HG02852 (cell line): Measurements from ENCODE around the gene ZBTB44.
"Not testable (repeated sequence)": the region's sequence is repeated elsewhere in the genome, so short reads cannot be mapped to it uniquely, and the experiment has no call there.

ENCODE experiments used
- ATAC-seq: cut with Tn5 transposase; IDR thresholded peaks from one replicate; pipeline ENCODE4 v1.9.1; 2021; ENCODE audit warnings: mild to moderate bottlenecking, moderate library complexity; ENCODE audit not compliant: unreplicated experiment

The ZBTB44 gene

DNA sequence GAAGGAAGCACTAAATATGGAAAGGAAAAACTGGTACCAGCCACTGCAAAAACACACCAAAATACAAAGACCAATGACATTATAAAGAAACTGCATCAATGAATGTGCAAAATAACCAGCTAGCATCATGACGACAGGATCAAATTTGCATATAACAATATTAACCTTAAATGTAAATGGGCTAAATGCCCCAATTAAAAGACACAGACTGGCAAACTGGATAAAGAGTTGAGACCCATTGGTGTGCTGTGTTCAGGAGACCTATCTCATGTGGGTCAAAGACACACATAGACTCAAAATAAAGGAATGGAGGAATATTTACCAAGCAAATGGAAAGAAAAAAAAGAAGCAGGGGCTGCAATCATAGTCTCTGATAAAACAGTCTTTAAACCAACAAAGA is 63.0 kb downstream of the ZBTB44 start:
- ATAC-seq, result not testable (repeated sequence)

GRCh38 chr11:130249929-130250328 is 64.8 kb downstream of the ZBTB44 start:
- ATAC-seq, result not testable (repeated sequence)

DNA sequence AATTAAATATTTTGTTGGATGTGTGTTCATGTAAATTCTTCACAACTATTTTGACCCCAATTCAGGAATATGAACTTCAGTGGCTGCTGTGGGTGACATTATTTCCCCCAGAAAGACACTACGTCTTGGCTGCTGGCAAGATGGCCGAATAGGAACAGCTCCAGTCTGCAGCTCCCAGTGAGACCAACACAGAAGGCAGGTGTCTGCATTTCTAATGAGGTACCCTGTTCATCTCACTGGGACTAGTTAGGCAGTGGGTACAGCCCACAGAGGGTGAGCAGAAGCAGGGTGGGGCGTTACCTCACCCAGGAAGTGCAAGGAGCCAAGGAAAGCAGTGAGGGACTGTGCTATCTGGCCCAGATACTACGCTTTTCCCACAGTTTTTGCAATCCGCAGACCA is 65.3 kb downstream of the ZBTB44 start:
- no peak for ATAC-seq

DNA sequence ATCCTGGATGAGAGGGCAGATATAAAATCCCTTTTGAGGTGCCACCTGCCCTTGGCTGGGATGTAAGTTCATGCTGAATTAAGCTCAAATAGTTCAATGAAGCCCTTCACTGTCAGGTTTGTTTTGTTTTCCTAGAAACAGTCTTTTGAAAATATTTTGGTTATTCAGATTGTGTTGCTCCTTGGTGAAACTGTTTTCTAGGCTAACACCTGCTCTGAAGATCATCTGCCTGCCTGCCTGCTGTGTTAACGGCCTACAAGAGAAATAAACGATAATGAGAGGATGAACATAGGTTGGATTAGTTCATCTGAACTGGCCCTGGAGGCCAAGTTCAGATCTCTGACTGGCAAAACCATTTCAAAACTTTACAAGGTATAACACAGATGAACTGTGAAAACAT is 67.4 kb downstream of the ZBTB44 start:
- ATAC-seq, result no peak

DNA sequence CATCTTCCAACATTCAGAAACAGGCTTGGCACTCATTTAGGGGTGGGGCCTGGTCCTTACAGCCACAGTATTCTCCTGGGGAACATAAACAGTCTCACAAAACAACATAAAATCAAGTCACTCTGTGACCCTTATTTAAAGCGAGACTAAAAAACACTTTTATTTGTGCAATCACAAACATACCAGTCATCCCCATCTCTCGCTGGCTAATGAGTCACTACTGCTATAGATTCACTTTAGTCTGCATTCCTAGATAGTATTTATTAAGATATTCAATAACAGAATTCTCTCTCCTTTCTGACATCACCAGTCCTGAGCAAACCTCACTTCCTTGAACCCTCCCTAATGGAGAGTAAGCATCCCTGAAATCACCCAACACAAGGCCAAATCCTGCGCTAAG is 68.0 kb downstream of the ZBTB44 start:
- no peak for ATAC-seq

DNA sequence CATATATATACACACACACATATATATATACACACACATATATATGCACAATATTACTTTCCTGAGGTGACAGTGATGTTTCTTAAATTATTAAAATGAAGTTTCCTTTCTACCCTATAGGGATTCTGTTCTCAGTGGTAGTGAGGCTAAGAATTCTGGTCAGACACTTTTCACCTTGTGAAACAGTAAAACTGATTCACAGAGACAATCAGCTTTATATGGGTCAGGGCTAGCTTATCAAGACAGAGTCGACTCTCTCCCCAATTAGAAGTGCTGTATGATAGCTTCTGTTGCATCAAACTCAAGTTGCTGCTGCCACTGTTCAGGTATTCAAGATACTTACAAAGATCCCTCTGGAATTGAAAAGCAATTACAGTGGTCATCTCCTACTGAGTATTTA is 68.4 kb downstream of the ZBTB44 start:
- no peak for ATAC-seq

DNA sequence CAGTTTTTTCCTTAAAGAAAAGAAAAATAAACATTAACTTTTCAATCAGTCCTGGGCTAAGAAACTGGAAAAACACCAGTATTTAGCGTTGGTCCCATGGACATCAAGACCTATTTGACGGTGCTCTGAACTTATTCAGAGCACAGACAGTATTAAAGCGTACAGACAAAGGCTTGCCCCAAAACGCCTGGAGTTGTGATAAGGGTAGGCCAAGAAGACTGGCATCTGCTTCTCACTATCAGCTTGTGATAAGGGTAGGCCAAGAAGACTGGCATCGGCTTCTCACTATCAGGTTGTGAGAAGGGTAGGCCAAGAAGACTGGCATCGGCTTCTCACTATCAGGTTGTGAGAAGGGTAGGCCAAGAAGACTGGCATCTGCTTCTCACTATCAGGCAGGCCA is 69.3 kb downstream of the ZBTB44 start:
- ATAC-seq, result not testable (repeated sequence)

- ATAC-seq, result no peak
Observed at GRCh38 chr11:130244848-130245247, 69.9 kb downstream of the ZBTB44 start.

GRCh38 chr11:130243816-130244215 is 70.9 kb downstream of the ZBTB44 start:
- ATAC-seq, result peak; percentile 85

DNA sequence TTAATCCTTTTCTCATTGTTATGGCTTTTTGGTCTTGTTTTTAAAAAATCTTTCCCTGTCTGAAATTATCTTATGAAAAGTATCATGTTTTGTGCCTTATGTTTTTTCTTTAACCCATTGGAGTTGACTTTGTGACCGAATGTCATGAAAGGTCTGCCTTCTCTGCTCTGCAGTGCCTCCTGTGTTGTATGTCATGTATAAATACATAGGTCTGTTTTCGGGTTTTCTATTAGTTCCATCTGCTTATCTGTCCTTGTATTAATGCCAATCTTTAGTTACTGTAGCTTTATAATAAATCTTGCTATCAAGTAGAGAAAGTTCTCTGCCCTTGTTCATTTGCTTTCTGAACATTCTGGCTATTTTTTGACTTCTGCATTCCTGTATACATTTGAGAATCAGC is 73.0 kb downstream of the ZBTB44 start:
- ATAC-seq, result no peak

GRCh38 chr11:130237282-130238006 is 77.3 kb downstream of the ZBTB44 start:
- peak; percentile 66 for ATAC-seq

GRCh38 chr11:130234315-130234714 is 80.4 kb downstream of the ZBTB44 start:
- ATAC-seq, result no peak

- ATAC-seq, result not testable (repeated sequence)
Observed at GRCh38 chr11:130233888-130234287, 80.8 kb downstream of the ZBTB44 start.

- not testable (repeated sequence) for ATAC-seq
Observed at GRCh38 chr11:130233486-130233885, 81.2 kb downstream of the ZBTB44 start.

DNA sequence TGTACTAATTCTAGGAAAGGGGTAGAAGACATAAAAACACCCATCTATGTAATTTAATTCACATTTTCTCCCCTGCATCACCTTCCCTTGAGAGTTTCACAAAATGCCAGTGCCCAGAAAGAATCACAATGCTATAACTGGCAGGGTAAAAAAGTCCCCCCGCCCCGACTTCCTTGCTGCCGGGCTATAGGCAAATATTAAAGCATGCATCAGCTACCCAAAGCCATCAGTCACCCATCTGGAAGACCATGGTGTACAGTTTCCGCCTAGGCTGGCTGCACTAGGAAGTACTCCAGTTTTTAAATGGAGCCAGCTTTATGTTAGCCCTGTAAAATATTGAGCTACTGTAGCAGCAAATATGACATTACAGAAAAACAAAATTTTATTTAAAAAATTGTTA is 87.3 kb downstream of the ZBTB44 start:
- no peak for ATAC-seq

GRCh38 chr11:130223291-130223971 is 91.3 kb downstream of the ZBTB44 start:
- no peak for ATAC-seq

- no peak for ATAC-seq
Observed at GRCh38 chr11:130220311-130221035, 94.2 kb downstream of the ZBTB44 start.

DNA sequence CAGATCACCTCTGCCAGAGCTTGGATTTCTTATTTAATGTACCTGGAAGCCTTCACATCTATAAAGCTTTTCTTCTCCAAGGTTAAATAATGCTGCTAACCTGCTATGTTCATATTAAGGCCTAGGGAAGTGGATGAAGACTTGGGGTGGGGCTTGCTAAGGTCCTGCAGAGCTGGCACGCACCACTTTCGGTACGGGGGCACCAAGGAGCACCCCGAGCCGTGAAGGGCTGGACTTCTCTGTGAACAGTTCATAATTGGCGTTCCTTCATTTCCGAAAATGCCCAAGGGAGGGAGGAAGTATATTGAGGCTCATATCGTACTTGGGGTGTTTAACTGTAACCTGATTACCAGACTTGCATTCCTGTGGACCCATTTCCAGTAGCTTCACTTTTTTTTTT is 95.6 kb downstream of the ZBTB44 start:
- no peak for ATAC-seq

- no peak for ATAC-seq
Observed at GRCh38 chr11:130218501-130219070, 96.1 kb downstream of the ZBTB44 start.

DNA sequence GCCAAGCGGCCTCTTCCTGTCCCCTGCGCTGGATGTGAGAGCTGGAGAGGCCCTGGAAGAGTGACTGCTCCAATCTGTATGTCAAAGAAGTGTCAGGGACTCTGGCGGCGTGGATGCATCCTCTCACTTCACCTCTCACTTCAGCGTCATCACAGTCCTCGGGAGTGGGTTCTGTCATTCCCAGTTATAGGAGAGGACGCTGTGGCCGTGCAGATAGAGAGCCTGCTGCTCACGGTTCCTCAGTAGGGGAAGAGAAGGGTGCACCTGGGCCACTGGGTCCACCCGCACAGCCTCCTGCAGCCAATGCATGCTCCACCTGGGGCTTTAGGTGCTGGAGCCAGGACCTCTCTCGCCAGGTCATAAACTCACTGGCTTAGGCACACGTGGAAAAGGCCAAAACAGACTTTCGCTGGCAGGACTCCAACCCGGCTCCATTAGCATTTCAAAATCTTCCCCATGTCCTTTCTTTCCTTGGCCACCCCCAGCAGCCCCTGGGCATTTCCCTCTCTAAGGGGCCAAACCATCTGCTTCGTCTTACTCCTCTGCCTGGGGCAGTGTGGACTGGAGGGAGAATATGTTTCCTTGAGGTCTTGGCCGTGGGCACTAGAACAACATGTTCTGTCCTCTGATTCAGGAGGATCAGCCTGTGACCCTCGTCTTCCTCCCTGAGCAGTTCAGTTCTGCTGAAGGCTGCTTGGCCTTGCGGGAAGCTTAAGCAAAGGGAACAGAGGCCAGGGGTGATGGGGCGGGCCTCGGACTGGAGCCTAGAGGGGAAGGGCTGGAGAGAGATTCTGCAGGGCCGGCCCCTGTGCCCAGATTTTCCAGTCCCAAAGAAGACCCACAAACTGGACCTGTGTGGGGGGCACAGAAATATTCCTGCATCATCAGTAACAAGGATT is 97.3 kb downstream of the ZBTB44 start:
- ATAC-seq, result no peak
